Stimulated activated CD4-positive, alpha-beta T cell treated with anti-CD3 and anti-CD28 coated beads, Interleukin-12 subunit alpha, Interleukin-12 subunit beta, amount 100 ng/mL, for 48 hours (primary cell): ENCODE results near the gene CERCAM.
"Not testable (repeated sequence)": the region's sequence is repeated elsewhere in the genome, so short reads cannot be mapped to it uniquely, and the experiment has no call there.

Source experiments
- DNase-seq, 3 donors: peaks; one replicate each; pipeline ENCODE4 v3.0.0-alpha.2; 2020; ENCODE audit warnings: low read depth in 2 of 3, low spot score in 1 of 3

The CERCAM gene

DNA sequence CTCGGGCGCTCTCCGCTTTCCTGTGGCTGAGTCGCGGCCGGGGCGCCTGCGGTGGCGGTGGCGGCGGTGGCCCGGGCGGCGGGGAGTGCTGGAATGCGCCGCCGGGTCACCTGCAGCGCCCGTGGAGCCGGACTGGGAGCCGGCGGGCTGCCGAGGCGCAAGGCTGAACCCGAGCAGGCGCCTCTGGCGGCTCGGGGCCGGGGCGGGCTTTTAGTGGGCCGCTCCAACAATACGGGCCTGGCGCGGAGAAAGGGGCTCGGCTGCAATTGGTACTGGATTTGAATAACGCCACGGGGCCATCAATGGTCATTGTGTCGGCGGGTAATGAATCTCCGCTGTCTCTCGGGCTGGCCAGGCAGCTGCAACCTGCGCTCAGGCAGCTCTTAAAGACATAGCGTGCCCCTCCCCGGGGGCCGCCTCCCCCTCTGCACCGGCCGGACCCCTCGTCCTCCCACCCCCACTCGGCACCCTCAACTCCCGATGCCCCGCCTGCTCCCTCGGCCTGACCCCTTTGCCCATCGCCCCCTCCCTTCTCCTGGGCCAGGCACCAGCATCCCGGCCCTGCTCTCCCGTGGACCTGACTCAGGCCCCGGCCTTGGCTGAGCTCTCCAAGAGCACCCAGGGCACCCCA lies 27.4 kb upstream of the CERCAM start:
- no peak for DNase-seq

DNA sequence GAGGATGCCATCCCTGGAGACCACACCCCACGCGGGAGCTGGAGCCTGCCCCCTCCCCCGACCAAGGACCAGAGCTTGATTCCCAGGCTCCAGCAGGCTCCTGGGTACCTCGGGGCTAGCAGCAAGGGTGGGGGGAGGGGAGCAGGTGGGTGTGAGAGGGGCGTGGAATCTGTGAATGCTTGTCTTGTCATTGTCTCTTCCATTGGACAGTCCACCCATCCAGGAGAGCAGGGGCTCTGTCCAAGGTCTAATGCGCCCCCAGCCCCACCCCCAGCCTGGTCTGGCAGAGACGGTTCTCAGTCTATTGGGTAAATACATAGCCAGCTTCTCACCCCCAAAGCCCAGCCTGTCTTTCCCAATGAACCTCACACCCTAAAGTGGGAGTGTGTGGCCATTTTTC lies 26.7 kb upstream of the CERCAM start:
- no peak for DNase-seq

- no peak for DNase-seq
These were observed 26.1 kb upstream of the CERCAM start for GRCh38 chr9:128394379-128395168.

DNA sequence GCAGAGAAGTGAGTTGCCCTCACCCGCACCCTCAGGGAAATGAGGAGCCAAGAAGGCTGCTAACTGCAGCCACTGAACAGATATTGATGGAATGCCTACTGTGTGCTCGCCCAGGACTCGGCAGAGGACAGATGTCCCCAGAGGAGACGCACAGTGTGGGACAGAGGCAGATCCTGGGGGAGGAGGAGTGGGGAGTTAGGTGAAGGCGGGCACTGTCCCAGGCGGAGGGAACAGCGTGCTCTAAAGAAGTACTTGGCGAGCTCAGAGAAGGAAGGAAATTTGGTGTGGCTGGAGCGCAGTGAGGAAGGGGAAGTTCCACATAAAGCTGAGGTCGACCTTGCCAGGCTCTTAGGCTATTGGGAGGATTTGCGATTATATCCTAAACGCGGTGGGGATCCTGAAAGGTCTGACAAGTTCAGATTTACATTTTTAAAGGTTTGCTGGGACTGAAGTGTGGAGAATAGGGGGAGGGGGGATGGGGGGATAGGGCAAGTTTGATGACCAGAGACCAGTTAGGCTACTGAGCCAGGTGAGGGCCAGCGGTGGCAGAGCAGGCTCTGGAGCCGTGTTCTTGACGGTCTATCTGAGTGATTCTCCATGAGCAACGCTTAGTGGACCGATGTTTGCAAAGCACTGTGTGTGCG lies 23.6 kb upstream of the CERCAM start:
- no peak for DNase-seq

GRCh38 chr9:128397831-128398230 lies 22.8 kb upstream of the CERCAM start:
- no peak for DNase-seq

- DNase-seq, result no peak
These were observed 20.8 kb upstream of the CERCAM start for GRCh38 chr9:128399861-128400260.

GRCh38 chr9:128404560-128404959 lies 16.1 kb upstream of the CERCAM start:
- no peak for DNase-seq

- DNase-seq, result no peak
These were observed 15.4 kb upstream of the CERCAM start for GRCh38 chr9:128405077-128405779.

DNA sequence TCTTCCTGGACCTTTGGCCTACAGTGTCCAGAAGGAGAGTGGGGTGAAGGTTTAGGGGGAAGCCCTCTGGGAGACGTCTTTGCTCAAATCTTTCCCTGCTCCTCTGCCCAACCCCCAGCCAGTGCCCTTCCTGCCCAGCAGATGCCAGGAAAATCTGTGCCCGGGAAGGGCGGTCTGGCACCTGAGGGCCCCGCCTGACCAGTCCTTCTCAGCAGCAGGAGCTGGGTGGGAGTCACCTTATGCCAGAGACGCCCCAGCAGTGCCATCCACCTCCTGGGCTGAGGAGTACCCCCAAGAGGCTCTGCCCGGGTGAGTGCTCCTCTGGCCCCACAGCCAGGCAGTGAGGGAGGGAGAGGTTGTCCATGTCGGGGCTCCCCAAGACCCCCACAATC lies 14.9 kb upstream of the CERCAM start:
- no peak for DNase-seq

DNA sequence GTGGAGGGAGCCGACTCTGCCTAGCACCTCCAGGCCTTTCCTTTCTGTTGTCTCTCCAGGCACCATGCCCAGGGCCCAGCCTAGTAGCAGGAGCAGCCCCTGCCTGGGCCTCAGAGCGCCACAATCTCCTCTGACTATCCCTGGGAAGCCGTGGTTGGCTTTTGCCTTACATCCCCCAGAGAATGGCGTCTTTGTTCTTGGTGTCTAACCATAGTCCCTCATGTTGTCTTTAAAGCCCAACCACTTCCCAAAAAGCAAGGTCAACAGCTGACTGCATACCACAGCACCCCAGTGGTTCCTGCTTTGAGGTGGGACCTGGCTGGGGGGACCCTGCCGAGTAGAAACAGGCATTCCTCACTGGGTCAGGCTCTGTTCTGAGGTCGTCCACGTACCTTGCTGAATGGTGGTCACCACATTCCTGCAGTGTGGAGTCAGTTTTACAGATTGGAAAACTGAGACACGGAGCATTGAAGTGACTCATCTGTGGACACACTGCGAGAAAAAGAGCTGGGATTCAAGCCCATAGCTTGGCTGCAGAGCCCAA lies 13.7 kb upstream of the CERCAM start:
- no peak for DNase-seq

GRCh38 chr9:128408963-128409431 lies 11.7 kb upstream of the CERCAM start:
- DNase-seq, result no peak

DNA sequence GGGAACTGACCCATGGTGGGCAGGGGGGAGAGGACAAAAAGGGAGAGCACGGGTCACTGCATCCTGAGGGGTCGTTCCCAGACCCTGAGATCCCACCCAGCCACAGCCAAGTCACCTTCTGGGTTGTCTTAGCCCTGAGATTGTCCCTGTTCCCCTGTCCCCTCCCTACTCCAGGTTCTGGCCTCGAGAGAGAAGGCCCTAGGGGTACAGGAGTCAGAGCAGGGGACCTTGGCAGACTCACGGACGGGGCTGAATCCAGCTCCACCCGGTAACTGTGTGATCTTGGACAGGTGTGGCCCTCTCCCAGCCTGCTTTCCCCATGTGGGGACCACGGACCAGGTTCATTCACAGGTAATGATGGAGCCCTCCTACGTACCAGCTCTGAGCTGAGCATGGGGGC lies 11.2 kb upstream of the CERCAM start:
- DNase-seq, result no peak

GRCh38 chr9:128409978-128410377 lies 10.7 kb upstream of the CERCAM start:
- DNase-seq, result no peak

DNA sequence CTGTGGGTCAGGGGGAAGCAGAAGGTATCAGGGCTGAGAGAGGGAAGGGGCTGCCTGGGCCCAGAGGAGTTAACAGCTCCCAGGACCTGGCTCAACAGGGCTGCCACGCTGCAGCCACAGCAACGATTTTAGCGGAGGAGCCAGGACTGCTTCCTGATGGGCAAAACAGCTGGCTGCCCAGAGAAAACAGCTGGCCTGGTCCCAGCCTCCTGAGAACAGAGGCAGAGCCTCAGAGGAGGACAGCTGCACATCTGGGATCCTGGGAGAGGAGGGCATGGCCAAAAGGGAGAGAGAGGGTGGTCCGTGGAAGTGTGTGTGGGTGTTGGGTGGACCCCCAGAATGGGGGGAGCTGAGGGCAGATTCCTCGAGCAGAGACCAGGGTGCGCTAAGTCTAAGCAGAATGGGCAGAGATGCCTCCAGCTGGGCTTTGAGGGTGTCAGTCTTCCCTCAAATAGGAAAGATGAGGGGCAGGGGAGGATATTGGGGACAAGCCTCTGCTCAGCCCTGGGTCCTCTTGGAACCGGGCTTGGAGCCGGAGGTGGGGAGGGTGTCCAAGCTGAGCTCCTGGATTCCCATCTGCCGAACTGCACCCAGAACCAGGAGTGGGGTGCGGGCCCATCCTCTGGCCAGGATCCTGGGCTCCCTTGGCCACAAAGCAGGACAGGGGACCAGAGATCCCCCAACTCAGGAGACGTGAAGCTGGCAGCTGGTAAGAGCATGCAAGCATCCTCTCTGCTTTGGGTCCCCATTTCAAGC lies 9.1 kb upstream of the CERCAM start:
- no peak for DNase-seq

DNA sequence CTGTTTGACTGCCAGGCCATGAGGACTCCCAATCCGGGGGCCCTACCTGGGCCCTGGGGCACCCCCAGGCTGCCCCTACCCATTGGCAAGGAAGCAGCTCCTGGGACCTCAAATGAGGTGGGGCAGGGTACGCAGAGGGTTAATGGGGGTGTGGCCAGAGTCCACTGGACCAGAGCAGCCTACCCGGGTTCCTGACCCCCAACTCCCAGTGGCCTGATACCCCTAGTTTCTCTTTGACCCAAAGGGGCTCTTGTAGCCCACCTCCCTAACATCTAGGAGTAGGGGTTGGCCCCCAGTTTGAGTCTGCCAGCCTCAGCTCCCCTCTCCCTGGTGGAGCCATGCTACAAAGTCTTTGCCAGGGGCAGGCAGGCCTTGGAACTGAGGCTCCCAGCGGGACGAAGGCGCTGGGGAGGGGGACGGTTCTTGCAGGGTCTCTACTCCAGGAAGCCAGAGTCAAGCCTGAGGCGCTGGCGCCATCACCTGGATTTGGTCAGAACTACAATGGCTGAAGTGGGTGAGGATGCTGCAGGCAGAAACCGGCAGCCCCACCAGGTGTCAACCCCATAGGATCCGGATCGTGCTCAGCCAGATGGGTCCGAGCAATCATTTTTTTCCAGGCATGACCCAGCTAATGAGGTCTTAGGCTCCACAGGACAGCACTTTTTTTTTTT lies 8.4 kb upstream of the CERCAM start:
- peak; percentile 26 to 58 (median 41) for DNase-seq

- DNase-seq, result not testable (repeated sequence)
These were observed 6.9 kb upstream of the CERCAM start for GRCh38 chr9:128413728-128414127.

- no peak for DNase-seq
These were observed 6.2 kb upstream of the CERCAM start for GRCh38 chr9:128414461-128414860.

DNA sequence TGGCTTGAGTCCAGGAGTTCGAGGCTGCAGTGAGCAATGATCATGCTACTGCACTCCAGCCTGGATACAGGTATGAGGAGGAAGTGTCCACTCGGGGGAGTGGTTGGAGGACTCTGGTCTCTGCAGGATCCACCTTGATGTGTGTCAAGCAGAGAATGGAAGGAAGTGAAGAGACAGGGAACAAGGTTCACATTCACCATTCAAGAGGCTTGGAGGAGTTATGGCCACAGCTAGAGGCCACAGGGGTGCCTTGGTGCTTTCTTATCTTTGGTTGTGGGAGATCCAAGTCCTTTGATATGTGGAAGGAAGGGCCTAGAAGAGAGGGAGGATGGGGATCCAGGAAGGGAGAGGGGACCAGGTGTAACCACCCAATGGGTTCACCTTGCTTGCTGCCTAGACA lies 5.4 kb upstream of the CERCAM start:
- DNase-seq, result no peak

DNA sequence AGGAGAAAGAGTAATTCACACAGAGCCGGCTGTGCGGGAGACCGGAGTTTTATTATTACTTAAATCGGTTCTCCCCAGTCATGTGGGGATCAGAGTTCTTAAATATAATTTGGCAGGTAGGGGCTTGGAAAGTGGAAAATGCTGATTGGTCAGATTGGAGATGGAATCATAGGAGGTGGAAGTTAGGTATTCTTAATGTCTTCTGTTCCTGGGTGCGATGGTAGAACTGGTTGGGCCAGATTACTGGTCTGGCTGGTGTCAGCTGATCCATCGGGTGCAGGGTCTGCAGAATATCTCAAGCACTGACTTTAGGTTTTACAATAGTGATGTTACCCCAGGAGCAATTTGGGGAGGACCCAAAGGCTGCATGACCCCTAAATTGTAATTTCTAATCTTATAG lies 4.6 kb upstream of the CERCAM start:
- DNase-seq, result no peak

GRCh38 chr9:128416432-128417019 lies 4.1 kb upstream of the CERCAM start:
- DNase-seq, result no peak
